Anterior cingulate cortex (tissue), 58 donors: ENCODE data around the gene FRMD4A.

Experiments
- DNase-seq, 58 donors: peaks; one replicate each; lab custom pipeline; 2025; lab: John Stamatoyannopoulos, UW

Gene FRMD4A

GRCh38 chr10:13706175-13706574 is 624.5 kb downstream of the FRMD4A start:
- DNase-seq = no peak

DNA sequence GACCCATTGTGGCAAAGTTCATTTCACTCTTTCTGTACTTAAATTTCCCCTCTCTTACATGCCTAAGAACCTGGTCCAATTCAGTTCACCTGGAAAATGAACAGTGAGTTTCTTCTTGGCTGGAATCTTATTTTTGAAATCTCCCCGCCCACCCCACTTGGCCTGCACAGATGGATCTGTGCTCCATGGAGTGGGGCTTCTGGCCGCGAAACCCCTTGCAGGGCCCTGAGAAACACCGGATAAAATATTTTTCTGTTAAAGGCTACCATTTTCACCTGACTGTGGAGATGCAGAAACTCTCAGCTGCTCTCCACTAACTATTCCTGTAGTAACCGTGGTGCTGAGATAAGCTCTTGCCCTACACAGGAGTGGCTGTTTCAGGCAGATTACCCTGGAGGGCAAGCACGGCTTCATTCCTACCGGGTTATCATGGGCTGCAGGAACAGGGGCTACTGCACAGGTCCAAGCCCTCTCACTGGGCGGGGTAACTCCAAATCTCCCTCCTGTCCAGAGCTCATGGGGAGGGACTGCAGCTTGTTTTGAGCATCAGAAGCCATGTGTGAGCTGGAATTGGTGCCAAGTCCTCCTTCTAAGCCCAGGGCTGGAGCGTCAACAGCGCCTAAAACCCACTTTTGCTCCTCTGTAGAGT is 625.1 kb downstream of the FRMD4A start:
- peak in 2 of 58 donors; percentile 12 to 22 for DNase-seq

DNA sequence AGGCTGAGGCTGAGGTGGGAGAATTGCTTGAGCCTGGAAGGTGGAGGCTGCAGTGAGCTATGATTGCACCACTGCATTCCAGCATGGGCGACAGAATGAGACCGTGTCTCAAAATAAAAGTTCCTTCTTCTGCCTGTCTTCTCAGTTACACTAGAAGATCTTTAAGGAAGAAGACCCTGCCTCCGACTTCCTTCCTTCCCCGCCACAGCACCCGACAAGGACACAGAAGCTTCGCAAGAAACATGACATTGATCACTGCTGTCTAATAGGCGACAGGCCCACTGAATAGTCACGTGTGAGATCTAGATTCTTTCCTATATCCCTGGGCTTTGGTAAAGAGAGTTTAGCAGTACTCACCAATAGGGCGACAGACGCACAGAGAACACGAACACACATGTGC is 625.8 kb downstream of the FRMD4A start:
- DNase-seq = no peak

DNA sequence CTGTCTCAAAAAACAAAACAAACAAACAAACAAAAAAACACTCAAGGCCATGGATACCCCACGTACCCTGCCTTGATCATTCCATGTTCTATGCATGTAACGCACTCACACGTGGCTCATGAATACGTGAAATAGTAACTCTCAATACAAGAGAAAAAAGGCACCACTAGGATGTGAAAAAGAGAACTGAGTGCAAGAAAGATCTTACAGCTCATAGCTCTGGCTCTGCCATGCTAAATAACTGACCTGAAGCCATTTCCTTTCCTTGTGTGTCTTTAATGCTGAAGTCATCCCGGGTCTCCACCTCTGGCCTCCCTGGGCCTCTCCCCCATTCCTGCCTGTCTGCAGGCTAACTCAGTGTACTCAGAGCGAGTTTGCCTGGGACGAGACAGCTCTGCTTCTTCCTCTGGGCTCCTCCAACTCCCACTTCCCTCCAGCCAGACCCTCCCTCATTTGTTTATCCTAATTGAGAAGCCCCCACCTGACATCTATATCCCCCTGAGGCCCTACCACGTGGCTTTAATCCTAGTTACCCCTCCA is 626.7 kb downstream of the FRMD4A start:
- no peak for DNase-seq

DNA sequence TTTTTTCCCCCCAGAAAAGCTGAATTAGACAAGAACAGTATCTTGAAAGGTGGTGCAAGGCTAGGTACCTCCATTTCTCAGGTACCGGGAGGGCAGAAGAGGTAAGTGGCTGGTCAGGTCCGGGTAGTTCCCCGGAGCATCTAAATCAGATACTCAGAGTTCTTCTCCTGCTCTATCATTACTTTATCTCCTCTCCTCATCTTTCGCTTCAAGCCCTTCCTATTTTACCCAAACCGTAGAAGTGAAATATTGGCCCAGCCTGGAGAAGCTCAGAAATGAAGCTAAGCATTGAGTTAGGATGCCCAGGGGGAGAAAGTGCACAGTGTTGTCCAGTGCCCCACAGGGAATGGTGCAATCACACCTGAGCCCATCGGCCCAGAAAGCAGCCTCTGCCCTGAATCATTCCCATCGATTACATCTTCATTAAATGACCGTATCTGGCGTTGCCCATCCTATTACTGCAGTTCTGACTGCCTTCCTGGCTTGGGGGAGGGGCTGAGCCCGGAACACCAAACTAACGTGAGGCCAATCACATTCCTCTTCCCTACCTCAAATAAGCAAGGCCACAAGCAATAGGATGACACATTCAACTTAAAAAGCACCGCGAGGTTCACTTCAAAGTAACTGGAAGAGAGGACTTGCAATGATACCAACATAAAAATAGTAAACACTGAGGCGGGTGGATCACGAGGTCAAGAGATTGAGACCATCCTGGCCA is 627.5 kb downstream of the FRMD4A start:
- DNase-seq = no peak

DNA sequence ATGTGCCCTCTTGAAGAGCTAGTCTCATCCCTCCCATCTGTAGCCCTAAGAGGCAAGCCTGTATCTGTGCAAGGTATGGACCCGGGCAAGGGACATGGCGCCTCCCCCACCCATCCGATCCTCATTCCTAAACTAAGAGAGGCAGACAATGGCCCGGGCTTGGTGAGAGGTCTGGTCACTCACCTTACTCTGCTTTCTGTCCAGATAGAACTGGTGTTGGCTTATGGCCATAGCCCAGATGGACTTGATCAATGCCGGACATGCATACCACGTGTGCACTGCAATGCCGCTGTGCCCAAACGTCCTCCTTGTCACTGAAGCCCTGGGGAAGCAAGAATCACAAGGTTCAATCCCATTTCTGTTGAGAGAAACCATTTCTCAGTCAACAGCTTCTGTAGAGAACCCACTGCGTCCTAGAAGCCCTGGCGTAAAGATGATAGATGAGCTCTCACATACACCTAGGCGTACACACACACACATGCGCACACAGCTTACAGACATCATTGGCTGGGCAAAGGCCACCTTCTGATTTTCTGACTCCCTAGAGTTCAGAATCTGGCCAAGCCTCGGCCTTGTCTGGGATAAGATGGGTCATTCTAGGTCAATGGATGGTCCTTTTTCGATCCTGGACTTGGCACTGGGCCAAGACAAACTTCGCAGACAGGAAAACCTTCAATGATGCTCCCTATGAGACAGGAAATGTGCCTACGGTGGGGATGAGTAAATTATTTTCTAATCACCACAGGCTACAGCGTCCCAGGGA is 629.4 kb downstream of the FRMD4A start:
- DNase-seq = no peak

- no peak for DNase-seq
Observed at GRCh38 chr10:13700473-13701144, 630.1 kb downstream of the FRMD4A start.

- DNase-seq = no peak
Observed at GRCh38 chr10:13699216-13699615, 631.5 kb downstream of the FRMD4A start.

GRCh38 chr10:13698217-13698616 is 632.5 kb downstream of the FRMD4A start:
- DNase-seq = no peak

GRCh38 chr10:13696071-13696470 is 634.7 kb downstream of the FRMD4A start:
- DNase-seq = no peak

DNA sequence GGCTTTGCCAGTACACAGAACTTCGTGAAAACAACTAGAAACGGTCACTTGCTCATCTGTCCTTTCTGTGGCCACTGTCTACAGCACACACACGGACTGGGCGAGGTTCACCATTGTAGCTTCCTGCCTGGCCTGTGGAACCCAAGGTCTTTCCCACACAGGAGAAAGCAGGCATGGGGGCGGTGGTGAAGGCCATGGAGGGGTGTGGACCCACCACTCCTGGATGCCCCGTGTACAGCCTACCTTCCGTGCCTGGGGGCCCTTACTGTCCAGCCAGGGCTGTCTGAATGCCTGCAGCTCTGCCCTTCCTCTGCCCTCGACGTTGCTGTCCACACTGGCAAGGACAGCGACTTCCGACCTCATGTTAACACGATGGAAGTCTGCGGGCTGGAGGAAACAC is 635.1 kb downstream of the FRMD4A start:
- no peak for DNase-seq

DNA sequence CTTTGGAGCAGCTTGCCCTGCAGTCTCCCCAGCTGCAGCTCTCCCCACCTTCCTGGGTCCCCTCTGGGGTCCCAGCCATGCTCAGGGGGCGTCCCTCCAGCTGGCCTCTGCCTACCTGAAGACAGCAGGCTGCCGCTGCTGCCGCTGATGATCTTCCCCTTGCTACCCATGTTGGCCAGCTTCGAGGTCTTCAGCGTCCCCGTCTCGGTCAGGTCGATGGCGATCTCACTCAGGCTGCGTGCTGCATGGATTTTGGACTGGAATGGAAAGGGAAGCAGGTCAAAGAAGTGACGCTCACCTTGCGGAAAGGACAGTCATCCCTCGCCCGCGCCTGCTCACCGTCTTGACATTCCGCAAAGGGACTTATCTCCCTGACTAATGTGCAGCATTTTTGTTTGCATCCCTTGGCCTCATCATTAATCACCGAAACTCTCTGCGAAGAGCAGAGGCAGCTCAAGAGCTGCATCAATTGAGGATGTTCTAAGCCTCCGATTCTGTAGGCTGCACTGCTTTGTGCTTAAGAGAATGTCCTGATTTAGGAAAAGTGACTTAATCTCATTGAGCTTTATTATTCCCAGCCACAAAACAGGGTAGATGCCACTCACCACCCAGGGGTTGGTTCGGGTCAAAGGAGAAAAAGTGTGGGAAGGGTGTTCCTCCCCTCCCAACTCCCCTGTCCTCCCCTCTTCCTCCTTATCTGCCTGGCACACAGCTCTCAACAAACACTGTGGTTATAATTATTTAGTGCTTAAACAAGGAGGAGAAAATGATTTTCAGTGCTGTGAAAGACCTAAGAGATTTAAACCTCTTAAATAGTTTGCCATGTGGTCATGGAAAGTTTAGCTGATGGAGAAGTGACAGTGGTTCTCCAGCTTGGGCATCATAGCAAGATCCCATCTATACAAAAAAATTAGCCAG is 636.7 kb downstream of the FRMD4A start:
- DNase-seq = no peak

- peak in 6 of 58 donors; percentile 12 to 47 (median 28) for DNase-seq
Observed at GRCh38 chr10:13690281-13690825, 640.4 kb downstream of the FRMD4A start.

DNA sequence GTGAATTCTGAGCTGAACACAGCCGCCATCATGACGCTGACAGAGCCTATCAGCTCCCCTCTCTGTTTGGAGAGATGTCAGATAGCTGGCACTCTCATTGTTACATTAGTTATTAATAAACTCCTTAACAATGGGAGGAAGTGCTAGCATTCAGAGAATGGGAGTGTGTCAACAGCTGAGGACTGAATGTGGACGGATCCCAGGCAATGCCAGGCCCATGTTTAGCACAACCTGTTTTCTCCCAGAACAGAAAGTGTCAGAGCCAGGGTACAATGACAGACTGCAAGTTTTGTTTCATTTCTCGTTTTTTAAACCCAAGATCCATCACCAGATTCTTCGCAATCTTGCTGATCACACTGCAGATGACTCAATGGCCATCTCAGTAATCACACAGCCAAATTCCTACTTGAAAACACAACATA is 644.4 kb downstream of the FRMD4A start:
- peak in 7 of 58 donors; percentile 10 to 43 (median 27) for DNase-seq

GRCh38 chr10:13685885-13686284 is 644.8 kb downstream of the FRMD4A start:
- peak in 6 of 58 donors; percentile 8 to 43 (median 24) for DNase-seq

DNA sequence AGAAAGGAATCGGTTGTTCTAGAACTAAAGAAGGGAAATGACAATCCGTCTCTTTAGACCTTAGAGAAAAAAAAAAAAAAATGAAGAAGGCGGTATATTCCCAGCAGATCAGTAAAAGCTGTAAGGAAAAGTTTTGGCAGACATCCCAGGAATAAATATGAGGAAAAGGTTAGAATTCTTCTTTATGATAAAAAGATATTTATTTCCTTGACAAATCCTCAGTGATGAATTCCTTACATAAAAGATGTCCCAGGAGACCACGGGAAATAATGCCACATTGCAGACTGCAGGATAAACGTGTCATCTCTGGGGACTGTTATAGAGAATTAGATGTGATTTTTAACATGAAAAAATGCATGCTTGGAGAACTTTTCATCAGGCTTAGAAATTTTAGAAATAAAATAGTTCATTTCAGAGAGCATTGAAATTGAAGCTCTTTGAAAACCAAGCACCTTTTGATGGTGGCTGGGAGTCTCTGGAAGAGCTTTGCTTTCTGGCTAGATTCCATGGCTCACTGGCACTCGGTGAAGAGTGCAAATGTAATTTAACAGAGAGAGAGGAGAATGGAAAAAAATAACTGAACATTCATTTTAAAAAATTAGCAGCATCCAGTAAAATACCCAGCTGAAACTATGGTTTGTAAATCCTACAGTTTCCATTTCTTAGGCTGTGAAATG is 645.8 kb downstream of the FRMD4A start:
- peak in 3 of 58 donors; percentile 15 to 37 (median 29) for DNase-seq

GRCh38 chr10:13684252-13684791 is 646.4 kb downstream of the FRMD4A start:
- peak in 44 of 58 donors; percentile 14 to 79 (median 42) for DNase-seq

DNA sequence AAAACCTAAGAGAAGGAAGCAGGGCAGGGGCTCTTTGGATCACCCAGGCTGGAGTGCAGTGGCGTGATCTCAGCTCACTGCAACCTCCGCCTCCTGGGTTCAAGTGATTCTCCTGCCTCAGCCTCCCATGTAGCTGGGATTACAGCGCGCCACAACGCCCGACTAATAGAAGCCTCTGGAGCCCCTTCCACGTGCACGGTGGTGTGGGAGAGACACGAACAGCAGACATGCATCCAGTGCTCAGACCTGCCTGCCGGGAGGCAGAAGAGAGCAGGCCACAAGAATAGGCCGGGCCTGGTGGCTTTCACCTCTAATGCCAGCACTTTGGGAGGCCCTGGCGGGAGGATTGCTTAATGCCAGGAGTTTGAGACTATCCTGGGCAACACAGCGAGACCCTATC is 647.7 kb downstream of the FRMD4A start:
- no peak for DNase-seq
